ENCODE data around the gene STK32C.

GRCh38 chr10:132249824-132250375 is 57.9 kb downstream of the STK32C start:
- no peak for TF ChIP-seq CTCF (IDR thresholded peaks at IDR 0.05)
- TF ChIP-seq POLR2A (IDR thresholded peaks at IDR 0.05) = no peak
